GM21825 (cell line): ENCODE measurements around the gene TRAF3IP1.

Experiments used
- ATAC-seq: cut with Tn5 transposase; IDR thresholded peaks from one replicate; pipeline ENCODE4 v1.9.1; 2021; ENCODE audit warnings: mild to moderate bottlenecking, moderate library complexity; ENCODE audit not compliant: unreplicated experiment

Gene TRAF3IP1

GRCh38 chr2:238378230-238379095, 58.1 kb downstream of the TRAF3IP1 start:
- ATAC-seq = no peak

- ATAC-seq = no peak
Observed at GRCh38 chr2:238379096-238379810, 58.9 kb downstream of the TRAF3IP1 start.

- ATAC-seq = no peak
Observed at GRCh38 chr2:238380336-238380735, 60.0 kb downstream of the TRAF3IP1 start.

- no peak for ATAC-seq
Observed at GRCh38 chr2:238380785-238381184, 60.5 kb downstream of the TRAF3IP1 start.

- no peak for ATAC-seq
Observed at GRCh38 chr2:238381341-238382115, 61.2 kb downstream of the TRAF3IP1 start.

- no peak for ATAC-seq
Observed at GRCh38 chr2:238382381-238382781, 62.1 kb downstream of the TRAF3IP1 start.

- no peak for ATAC-seq
Observed at GRCh38 chr2:238383135-238383534, 62.8 kb downstream of the TRAF3IP1 start.

- no peak for ATAC-seq
Observed at GRCh38 chr2:238383743-238384380, 63.5 kb downstream of the TRAF3IP1 start.

GRCh38 chr2:238387332-238387731, 67.0 kb downstream of the TRAF3IP1 start:
- no peak for ATAC-seq

- no peak for ATAC-seq
Observed at GRCh38 chr2:238388794-238389193, 68.5 kb downstream of the TRAF3IP1 start.

GRCh38 chr2:238389988-238390589, 69.8 kb downstream of the TRAF3IP1 start:
- no peak for ATAC-seq

GRCh38 chr2:238391042-238391689, 70.8 kb downstream of the TRAF3IP1 start:
- ATAC-seq = no peak

GRCh38 chr2:238396663-238397062, 76.3 kb downstream of the TRAF3IP1 start:
- no peak for ATAC-seq

GRCh38 chr2:238397356-238397755, 77.0 kb downstream of the TRAF3IP1 start:
- ATAC-seq = no peak

GRCh38 chr2:238398577-238398976, 78.3 kb downstream of the TRAF3IP1 start:
- ATAC-seq = no peak

GRCh38 chr2:238399094-238399493, 78.8 kb downstream of the TRAF3IP1 start:
- ATAC-seq = no peak

- ATAC-seq = no peak
Observed at GRCh38 chr2:238401551-238401950, 81.2 kb downstream of the TRAF3IP1 start.

GRCh38 chr2:238403632-238404405, 83.5 kb downstream of the TRAF3IP1 start:
- ATAC-seq = no peak
